HG02884 (cell line): ENCODE data around the gene MYBPC3.

Experiments
- ATAC-seq: cut with Tn5 transposase; IDR thresholded peaks from one replicate; pipeline ENCODE4 v1.9.1; 2021; ENCODE audit warnings: mild to moderate bottlenecking, moderate library complexity; ENCODE audit not compliant: unreplicated experiment

MYBPC3 gene

GRCh38 chr11:47387944-47388696, 35.6 kb upstream of the MYBPC3 start:
- no peak for ATAC-seq

DNA sequence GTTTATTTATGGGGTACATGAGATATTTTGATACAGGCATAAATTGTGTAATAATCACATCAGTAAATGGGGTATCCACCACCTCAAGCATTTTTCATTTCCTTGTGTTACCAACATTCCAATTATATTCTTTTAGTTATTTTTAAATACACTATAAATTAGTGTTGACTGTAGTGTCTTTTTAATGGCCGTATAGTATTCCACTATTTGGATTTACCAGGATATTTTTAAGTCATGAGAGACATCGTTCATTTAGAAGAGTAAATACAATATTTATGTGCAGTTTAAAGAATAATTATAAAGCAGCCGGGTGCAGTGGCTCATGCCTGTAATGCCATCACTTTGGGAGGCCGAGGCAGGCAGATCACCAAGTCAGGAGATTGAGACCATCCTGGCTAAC, 32.0 kb upstream of the MYBPC3 start:
- no peak for ATAC-seq

GRCh38 chr11:47383071-47383470, 30.6 kb upstream of the MYBPC3 start:
- no peak for ATAC-seq

- ATAC-seq: no peak
Measured at GRCh38 chr11:47380078-47380477, 27.6 kb upstream of the MYBPC3 start.

- no peak for ATAC-seq
Measured at GRCh38 chr11:47379317-47379716, 26.8 kb upstream of the MYBPC3 start.

- peak; percentile 5 for ATAC-seq
Measured at GRCh38 chr11:47378836-47379170, 26.3 kb upstream of the MYBPC3 start.

DNA sequence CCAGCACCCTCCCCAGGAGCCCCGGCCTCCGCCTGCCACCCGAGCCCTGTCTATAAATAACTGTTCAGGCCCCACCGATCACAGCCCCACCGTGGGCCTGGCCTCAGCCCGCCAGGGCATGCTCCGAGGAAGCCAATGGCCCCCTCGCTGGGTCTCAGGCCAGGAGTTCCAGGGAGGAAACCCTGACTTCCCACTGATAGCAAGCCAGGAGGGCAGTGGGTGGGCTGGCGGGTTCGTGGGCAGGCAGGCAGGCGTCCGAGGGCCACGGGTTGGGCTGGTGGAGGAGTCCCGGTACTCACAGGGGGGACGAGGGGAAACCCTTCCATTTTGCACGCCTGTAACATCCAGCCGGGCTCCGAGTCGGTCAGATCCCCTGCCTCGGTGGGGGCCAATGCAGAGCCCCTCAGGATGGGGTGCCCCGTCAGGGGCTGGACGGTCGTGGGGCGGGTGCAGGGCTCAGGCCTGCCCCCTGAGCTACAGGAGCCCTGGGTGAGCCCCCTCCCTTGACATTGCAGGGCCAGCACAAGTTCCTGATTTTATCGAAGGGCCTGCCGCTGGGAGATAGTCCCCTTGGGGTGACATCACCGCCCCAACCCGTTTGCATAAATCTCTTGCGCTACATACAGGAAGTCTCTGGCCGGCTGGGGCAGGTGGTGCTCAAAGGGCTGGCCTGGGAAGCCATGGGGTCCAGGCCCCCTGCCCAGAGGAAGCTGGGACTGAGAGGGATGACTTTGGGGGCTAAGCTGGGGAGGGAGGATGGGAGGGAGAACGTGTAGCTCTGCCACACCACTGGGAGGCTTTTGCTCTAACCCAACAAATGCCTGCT, 25.7 kb upstream of the MYBPC3 start, which contains the start of gene SPI1:
SPI1 (minus strand) TSS at position 538 of the 826 bp plus-strand sequence; CDS start at position 344, 194 bp downstream.
- peak; percentile 83 for ATAC-seq

DNA sequence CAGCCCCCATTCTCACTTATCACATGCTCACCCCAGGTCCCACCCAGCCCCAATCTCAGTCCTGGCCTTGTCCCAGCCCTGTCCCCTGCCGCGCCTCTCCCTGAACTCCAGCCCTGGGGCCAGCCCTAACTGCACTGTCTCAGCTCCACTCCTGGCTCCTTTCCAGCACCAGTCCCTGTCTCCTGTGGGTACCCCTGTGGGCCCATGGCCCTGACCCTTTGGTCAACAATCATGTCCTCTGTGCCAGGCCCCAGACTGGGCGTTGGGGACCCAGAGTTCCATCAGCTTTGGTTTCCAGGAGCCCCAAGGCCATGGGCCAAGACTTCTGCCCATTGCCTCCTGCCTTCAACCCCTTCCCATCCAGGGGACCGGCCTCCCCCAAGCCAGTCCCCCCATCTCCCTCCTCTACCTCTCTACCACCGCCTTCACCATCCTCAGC, 25.1 kb upstream of the MYBPC3 start:
- no peak for ATAC-seq

GRCh38 chr11:47376525-47377371, 24.2 kb upstream of the MYBPC3 start:
- ATAC-seq: no peak

- ATAC-seq: no peak
Measured at GRCh38 chr11:47376107-47376524, 23.6 kb upstream of the MYBPC3 start.

DNA sequence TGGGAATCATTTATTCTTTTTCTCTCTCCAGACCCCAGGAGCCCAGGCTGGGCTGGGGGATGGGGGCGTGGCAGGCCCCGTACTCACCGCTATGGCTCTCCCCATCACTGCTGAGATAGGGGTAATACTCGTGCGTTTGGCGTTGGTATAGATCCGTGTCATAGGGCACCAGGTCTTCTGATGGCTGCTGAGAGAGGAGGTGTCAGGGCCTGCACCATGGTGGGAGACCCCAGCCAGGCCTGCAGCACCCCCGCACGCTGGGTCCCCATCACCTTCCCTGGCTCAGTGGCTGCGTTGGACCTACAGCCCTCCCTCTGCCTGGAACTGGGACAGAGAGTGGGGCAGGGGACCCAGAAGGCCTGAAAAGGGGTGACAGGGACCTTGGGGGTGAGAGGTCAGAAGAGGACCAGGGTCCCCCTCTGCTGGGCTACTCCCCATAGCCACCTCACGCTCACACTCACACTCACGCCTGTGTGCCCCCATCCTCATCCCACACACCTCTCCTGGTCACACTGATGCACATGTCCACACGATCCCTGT, 23.1 kb upstream of the MYBPC3 start:
- ATAC-seq: no peak

DNA sequence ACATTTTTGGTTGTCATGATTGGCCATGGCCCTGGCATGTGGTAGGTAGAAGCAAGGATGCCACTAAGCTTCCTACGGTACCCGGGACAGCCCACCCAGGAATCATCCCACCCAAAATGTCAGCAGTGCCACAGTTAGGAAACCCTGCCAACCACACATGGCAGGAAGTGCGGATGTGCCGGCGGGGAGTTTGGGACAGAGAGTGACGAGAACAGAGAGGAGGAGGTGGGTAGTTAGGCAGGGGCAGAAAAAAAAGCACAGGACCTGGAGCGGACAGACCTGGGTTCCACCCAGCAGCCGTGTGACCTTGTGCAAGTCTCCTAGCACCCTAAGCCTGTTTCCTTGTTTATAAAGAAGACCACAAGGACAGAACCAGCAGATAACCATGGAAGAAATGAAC, 22.5 kb upstream of the MYBPC3 start:
- ATAC-seq: no peak

DNA sequence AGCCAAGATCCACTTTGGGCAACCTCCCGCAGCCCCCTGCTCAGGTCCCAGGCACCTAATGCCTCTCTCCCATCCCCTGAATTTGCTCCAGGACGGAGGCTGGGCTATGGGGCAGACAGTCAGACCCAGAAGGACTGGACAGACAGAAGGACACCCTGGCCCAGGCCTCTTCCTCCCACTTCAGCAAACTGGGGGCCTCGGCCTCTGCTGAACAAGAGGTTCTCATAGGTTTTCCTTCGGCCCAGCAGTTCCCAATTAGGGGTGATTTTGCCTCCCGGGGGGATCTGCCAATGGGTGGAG, 22.2 kb upstream of the MYBPC3 start:
- no peak for ATAC-seq

DNA sequence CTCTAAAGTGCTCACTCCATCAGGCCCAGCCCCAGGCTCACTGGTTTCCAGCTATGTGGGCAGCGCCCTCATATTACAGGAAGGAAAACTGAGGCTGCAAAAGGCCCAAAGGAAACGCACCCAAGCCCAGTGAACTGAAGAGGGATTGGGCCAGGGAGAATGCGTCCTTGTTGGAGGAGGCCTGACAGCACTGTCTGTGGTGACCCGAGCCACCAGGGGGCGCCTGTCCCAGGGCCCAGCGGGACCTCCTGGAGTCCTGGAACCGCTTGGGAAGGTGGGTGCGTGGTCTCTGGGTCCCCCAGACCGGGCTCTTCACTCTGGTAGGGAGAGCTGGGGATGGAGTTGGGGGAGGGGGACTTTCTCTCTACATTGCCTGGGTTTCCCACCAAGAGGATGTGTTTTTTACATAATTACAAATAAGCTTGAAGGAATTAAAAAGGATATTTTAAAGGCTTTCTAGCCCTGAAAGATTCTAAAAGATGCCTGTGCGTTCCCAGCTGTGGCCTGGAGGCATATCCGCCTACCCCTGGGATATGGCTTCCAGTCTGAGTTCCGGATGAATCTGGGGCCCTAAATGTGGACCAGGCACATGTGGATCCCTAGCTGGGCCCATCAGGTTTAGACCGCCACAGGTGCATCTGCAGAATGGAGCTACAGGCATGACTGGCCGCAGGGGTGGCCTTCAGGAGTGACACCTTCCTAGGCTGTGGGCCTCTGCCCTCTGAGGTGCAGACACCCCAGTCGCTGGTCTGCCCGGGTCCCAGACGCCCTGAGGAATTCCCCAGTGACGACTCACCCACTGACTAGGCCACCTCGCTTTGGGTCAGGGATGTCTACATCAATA, 21.6 kb upstream of the MYBPC3 start:
- peak; percentile 41 for ATAC-seq

DNA sequence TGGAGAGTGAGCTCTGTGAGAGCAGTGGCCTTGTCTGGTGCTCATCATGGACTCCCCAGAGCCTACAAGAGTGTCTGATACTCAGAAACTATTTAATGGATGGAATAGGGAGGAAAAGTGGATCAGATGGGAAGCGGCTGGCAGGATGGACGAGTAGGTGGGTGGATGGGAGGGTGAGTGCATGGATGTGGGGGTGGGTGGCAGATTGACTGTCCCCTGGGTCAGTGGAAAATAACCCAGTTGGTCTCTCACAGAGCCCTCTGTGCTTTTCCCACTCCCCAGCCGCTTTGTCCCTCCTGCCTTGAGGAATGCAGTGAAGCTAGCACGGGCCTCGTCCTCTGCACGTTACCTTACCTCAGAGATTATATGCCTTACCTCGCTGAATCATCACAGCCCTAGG, 19.9 kb upstream of the MYBPC3 start:
- ATAC-seq: no peak

- no peak for ATAC-seq
Measured at GRCh38 chr11:47369676-47370075, 17.2 kb upstream of the MYBPC3 start.

- no peak for ATAC-seq
Measured at GRCh38 chr11:47366020-47366490, 13.6 kb upstream of the MYBPC3 start.

- no peak for ATAC-seq
Measured at GRCh38 chr11:47361419-47361818, 8.9 kb upstream of the MYBPC3 start.

- no peak for ATAC-seq
Measured at GRCh38 chr11:47360341-47360740, 7.8 kb upstream of the MYBPC3 start.

DNA sequence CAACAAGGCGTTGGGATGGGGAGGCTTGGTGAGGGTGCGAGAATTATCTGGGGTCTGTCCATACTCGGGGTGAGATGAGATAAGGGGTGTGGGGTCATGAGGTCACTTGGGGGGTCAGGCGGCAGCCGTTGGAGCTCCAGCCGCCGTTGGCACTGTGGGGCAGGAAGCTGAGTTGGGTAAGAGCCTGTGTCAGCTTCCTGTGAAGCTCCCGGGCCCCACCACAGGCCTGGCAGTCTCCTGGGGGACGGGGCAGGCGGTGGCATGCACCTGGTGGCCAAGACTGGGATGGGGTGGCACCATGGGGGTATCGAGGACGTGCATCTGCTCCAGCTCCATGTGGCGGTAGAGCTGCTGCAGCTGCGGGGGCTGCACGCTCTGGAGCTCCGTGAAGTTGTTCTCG, 7.1 kb upstream of the MYBPC3 start:
- no peak for ATAC-seq
